Fibroblast of lung (primary cell): Measurements from ENCODE around the gene ANKS1B. TPM values are rescaled to one million over a fixed set of nuclear protein-coding genes. Genes with fewer than 3 reads are reported as not detected.

Source experiments
- DNase-seq, 2 donors: peaks; one replicate each; pipeline versions ENCODE4 v3.0.0 to v3.0.0-alpha.2; 2010; ENCODE audit warnings: low read depth in 2 of 2
- H2AFZ ChIP-seq: 2 replicates; pipeline ENCODE4 v1.5.1; 2012; ENCODE audit warnings: low read length, control low read depth, inconsistent platforms
- H3K27ac ChIP-seq: 2 replicates; pipeline ENCODE4 v1.5.1; 2011; ENCODE audit warnings: low read length, control low read depth; ENCODE audit not compliant: insufficient read depth
- H3K27me3 ChIP-seq: 2 replicates; pipeline ENCODE4 v1.5.1; 2011; ENCODE audit warnings: mild to moderate bottlenecking, low read length; ENCODE audit not compliant: control insufficient read depth, insufficient read depth
- H3K36me3 ChIP-seq: 2 replicates; pipeline ENCODE4 v1.5.1; 2011; ENCODE audit warnings: low read length; ENCODE audit not compliant: control insufficient read depth, insufficient read depth
- H3K4me1 ChIP-seq: 2 replicates; pipeline ENCODE4 v1.5.1; 2011; ENCODE audit warnings: low read length; ENCODE audit not compliant: control insufficient read depth, insufficient read depth; ENCODE audit errors: extremely low read depth
- H3K4me2 ChIP-seq: 2 replicates; pipeline ENCODE4 v1.5.1; 2011; ENCODE audit warnings: low read length, control low read depth; ENCODE audit not compliant: insufficient read depth; ENCODE audit errors: extremely low read depth
- H3K4me3 ChIP-seq, 4 experiments: fragments of 200-600 bp in 1 of 4; sonication (generic) in 1 of 4; replicated peaks in 1 of 4; 2 replicates each; pipeline ENCODE4 v1.5.1; 2011 to 2016; ENCODE audit warnings: low read length in 4 of 4, low read depth in 3 of 4, mild to moderate bottlenecking in 3 of 4, control low read depth in 2 of 4, inconsistent platforms in 1 of 4, mixed read lengths in 1 of 4; ENCODE audit not compliant: insufficient read depth in 1 of 4; ENCODE audit errors: control extremely low read depth in 1 of 4
- H3K79me2 ChIP-seq: 2 replicates; pipeline ENCODE4 v1.5.1; 2012; ENCODE audit warnings: mild to moderate bottlenecking, low read length, inconsistent platforms; ENCODE audit not compliant: control insufficient read depth, insufficient read depth
- H3K9ac ChIP-seq: 2 replicates; pipeline ENCODE4 v1.5.1; 2011; ENCODE audit warnings: mild to moderate bottlenecking, low read length, control low read depth; ENCODE audit not compliant: insufficient read depth
- H3K9me3 ChIP-seq: 2 replicates; pipeline ENCODE4 v1.5.1; 2012; ENCODE audit warnings: low read depth, low read length; ENCODE audit not compliant: control insufficient read depth, insufficient read depth
- H4K20me1 ChIP-seq: 2 replicates; pipeline ENCODE4 v1.5.1; 2011; ENCODE audit warnings: low read length; ENCODE audit not compliant: control insufficient read depth, insufficient read depth; ENCODE audit errors: extremely low read depth
- CTCF ChIP-seq, 2 donors: IDR thresholded peaks in 1 of 2; conservative IDR thresholded peaks in 1 of 2; 1 replicate in 1 of 2; 2 replicates in 1 of 2; pipeline ENCODE4 v1.5.1; 2011 to 2012; ENCODE audit warnings: low read length in 2 of 2, control low read depth in 1 of 2, inconsistent platforms in 1 of 2, low read depth in 1 of 2, mild to moderate bottlenecking in 1 of 2
- EZH2 ChIP-seq: IDR thresholded peaks from 2 replicates; pipeline ENCODE4 v1.5.1; 2012; ENCODE audit warnings: low read length, control low read depth, mild to moderate bottlenecking; ENCODE audit errors: missing control alignments
- polyA plus RNA-seq, 2 donors: library from polyadenylated mRNA; depleted of rRNA in 1 of 2; stranded (reverse) in 1 of 2; unstranded in 1 of 2; fragments of >200 nt; gene quantifications; 2 replicates each; pipeline ENCODE4 v1.2.1, GENCODE V29; 2011 to 2012; ENCODE audit warnings: missing spikeins in 1 of 2
- total RNA-seq: library from RNA; depleted of rRNA; stranded (reverse); fragments of >200 nt; gene quantifications from 2 replicates; pipeline ENCODE4 v1.2.1, GENCODE V29; 2014

ANKS1B gene
- total and polyA plus RNA-seq, 2 donors (not counting 1 experiment from before 2014, with no cell fraction given) = 0.11 to 0.83 TPM

GRCh38 chr12:99670635-99671034, 314.1 kb downstream of the ANKS1B start:
- TF ChIP-seq EZH2 = no peak
- no peak for TF ChIP-seq CTCF (conservative IDR thresholded peaks at IDR 0.05 in 1 of 2, IDR thresholded peaks at IDR 0.05 in 1 of 2; ENCODE audit: low read depth in 1 of 2, low read length in 2 of 2)
- no peak overlapping the region for H2AFZ ChIP-seq

GRCh38 chr12:99658671-99659349, 325.9 kb downstream of the ANKS1B start:
- Histone ChIP-seq H3K4me3 (no peak overlapping the region), H4K20me1 (no peaks in the 10 kb centered on the region), H3K9me3 (no peaks in the 10 kb centered on the region), H3K27me3 (no peaks in the 10 kb centered on the region), H3K9ac (no peak overlapping the region), H3K79me2 (no peaks in the 10 kb centered on the region), H3K4me2 (no peak overlapping the region), H3K27ac (no peak overlapping the region), H2AFZ (no peak overlapping the region), H3K4me1 (no peaks in the 10 kb centered on the region), H3K36me3 (no peaks in the 10 kb centered on the region)
- peak; percentile 9 to 17 for DNase-seq
- TF ChIP-seq CTCF (conservative IDR thresholded peaks at IDR 0.05 in 1 of 2, IDR thresholded peaks at IDR 0.05 in 1 of 2; ENCODE audit: low read depth in 1 of 2, low read length in 2 of 2) = peak in 1 of 2 donors; percentile 19
- no peak for TF ChIP-seq EZH2

More at GRCh38 chr12:99670635-99671034, 314.1 kb downstream of the ANKS1B start:
- Histone ChIP-seq H4K20me1 (no peaks in the 10 kb centered on the region), H3K4me1 (no peaks in the 10 kb centered on the region), H3K27ac (no peak overlapping the region), H3K36me3 (no peaks in the 10 kb centered on the region), H3K79me2 (no peaks in the 10 kb centered on the region), H3K9me3 (no peaks in the 10 kb centered on the region), H3K4me2 (no peak overlapping the region), H3K9ac (no peak overlapping the region), H3K4me3 (no peak overlapping the region), H3K27me3 (no peaks in the 10 kb centered on the region)
- DNase-seq = peak in 1 of 2 donors; percentile 57

GRCh38 chr12:99649551-99649950, 335.2 kb downstream of the ANKS1B start:
- Histone ChIP-seq H3K36me3 (no peaks in the 10 kb centered on the region), H3K9me3 (no peaks in the 10 kb centered on the region), H2AFZ (no peak overlapping the region), H4K20me1 (no peaks in the 10 kb centered on the region), H3K9ac (no peak overlapping the region), H3K27ac (no peak overlapping the region), H3K4me3 (no peak overlapping the region), H3K79me2 (no peaks in the 10 kb centered on the region), H3K27me3 (no peaks in the 10 kb centered on the region), H3K4me1 (no peaks in the 10 kb centered on the region), H3K4me2 (no peak overlapping the region)
- TF ChIP-seq CTCF (conservative IDR thresholded peaks at IDR 0.05 in 1 of 2, IDR thresholded peaks at IDR 0.05 in 1 of 2; ENCODE audit: low read depth in 1 of 2, low read length in 2 of 2) (no peak), EZH2 (no peak)
- no peak for DNase-seq
